A549 (cell line): ENCODE results near the gene GRAMD1A. TPM values are rescaled to one million over a fixed set of nuclear protein-coding genes. Genes with fewer than 3 reads are reported as not detected.

Experiments
- ATAC-seq, 2 experiments: fragments of 200-7000 bp in 1 of 2; fragments of >200 bp in 1 of 2; cut with Nextera tagmentation in 1 of 2; cut with Tn5 transposase in 1 of 2; 3 replicates each; pipeline versions ENCODE4 v1.8.0 to v1.9.1; 2018 to 2020; ENCODE audit warnings: mild to moderate bottlenecking in 1 of 2, moderate library complexity in 1 of 2
- CTCF ChIA-PET: fragments of 300-600 bp; sonication (Branson Sonifier 250); formaldehyde crosslinking; extraction: SDS; loops from one replicate; lab custom pipeline; 2021; ENCODE audit warnings: antibody characterized with exemption, inconsistent platforms; lab: Yijun Ruan, JAX
- POLR2A ChIA-PET: fragments of 350-600 bp; formaldehyde crosslinking; extraction: SDS; loops from one replicate; lab custom pipeline; 2021; ENCODE audit warnings: antibody characterized with exemption, inconsistent platforms; lab: Yijun Ruan, JAX
- DNase-seq, 2 experiments: peaks; one replicate each; pipeline versions ENCODE4 v3.0.0 to v3.0.0-alpha.2; 2011 to 2016; ENCODE audit warnings: low read depth in 1 of 2, low spot score in 1 of 2
- FAIRE-seq: peaks from 2 replicates; lab custom pipeline; 2011; peaks lifted over from hg19 to GRCh38; lab: Jason Lieb, UNC
- H3K27ac ChIP-seq, 2 experiments: fragments of >200 bp; sonication (Bioruptor Twin); formaldehyde crosslinking; 3 replicates each; pipeline ENCODE4 v1.5.1; 2016 to 2017
- H3K4me1 ChIP-seq: fragments of >200 bp; sonication (Bioruptor Twin); formaldehyde crosslinking; 3 replicates; pipeline ENCODE4 v1.6.1; 2016
- H3K4me2 ChIP-seq: fragments of >200 bp; sonication (Bioruptor Twin); formaldehyde crosslinking; 3 replicates; pipeline ENCODE4 v1.6.1; 2016
- H3K4me3 ChIP-seq: fragments of >200 bp; sonication (Bioruptor Twin); formaldehyde crosslinking; 3 replicates; pipeline ENCODE4 v1.5.1; 2016
- H3K9me3 ChIP-seq: fragments of >200 bp; sonication (Bioruptor Twin); formaldehyde crosslinking; 3 replicates; pipeline ENCODE4 v1.6.1; 2016
- CBX8 ChIP-seq: fragments of 200-600 bp; sonication (generic); IDR thresholded peaks from 2 replicates; pipeline ENCODE4 v1.6.1; 2016
- CEBPB ChIP-seq, 2 experiments: fragments of >200 bp in 1 of 2; sonication (Bioruptor Twin) in 1 of 2; formaldehyde crosslinking in 1 of 2; IDR thresholded peaks; 2 replicates each; pipeline ENCODE4 v1.6.1; 2012 to 2016
- CHD2 ChIP-seq: fragments of 150-350 bp; IDR thresholded peaks from 2 replicates; pipeline ENCODE4 v1.6.1; 2014; ENCODE audit warnings: low read length; ENCODE audit not compliant: partially characterized antibody
- CTCF ChIP-seq: fragments of >200 bp; sonication (Bioruptor Twin); formaldehyde crosslinking; IDR thresholded peaks from 3 replicates; pipeline ENCODE4 v1.5.1; 2016
- EHMT2 ChIP-seq: fragments of 200-600 bp; sonication (generic); IDR thresholded peaks from 2 replicates; pipeline ENCODE4 v1.6.1; 2016; ENCODE audit warnings: antibody characterized with exemption, low read depth, mild to moderate bottlenecking, moderate library complexity
- FOXS1 ChIP-seq: fragments of 250-450 bp; sonication (Bioruptor Pico); IDR thresholded peaks from 2 replicates; pipeline ENCODE4 v1.5.0; 2020; ENCODE audit warnings: mild to moderate bottlenecking, moderate library complexity
- GATA3 ChIP-seq: IDR thresholded peaks from 2 replicates; pipeline ENCODE4 v1.6.1; 2012; ENCODE audit warnings: borderline replicate concordance
- HDAC2 ChIP-seq: fragments of 200-600 bp; sonication (generic); IDR thresholded peaks from 2 replicates; pipeline ENCODE4 v1.6.1; 2016
- HEYL ChIP-seq: fragments of 250-450 bp; sonication (Bioruptor Pico); IDR thresholded peaks from 2 replicates; pipeline ENCODE4 v1.8.0; 2021; ENCODE audit warnings: mild to moderate bottlenecking, moderate library complexity
- JUNB ChIP-seq: fragments of >200 bp; sonication (Bioruptor Twin); formaldehyde crosslinking; IDR thresholded peaks from 2 replicates; pipeline ENCODE4 v1.6.1; 2016
- MYC ChIP-seq: IDR thresholded peaks from 2 replicates; pipeline ENCODE4 v1.6.1; 2012; ENCODE audit warnings: mild to moderate bottlenecking, inconsistent platforms, low read length, improper control_type of control experiment, borderline replicate concordance
- PHF8 ChIP-seq: fragments of 200-600 bp; sonication (generic); IDR thresholded peaks from 2 replicates; pipeline ENCODE4 v1.6.1; 2016; ENCODE audit warnings: low read depth, mild to moderate bottlenecking, antibody characterized with exemption, moderate library complexity, borderline replicate concordance
- REST ChIP-seq: fragments of 200-600 bp; sonication (generic); IDR thresholded peaks from 2 replicates; pipeline ENCODE4 v1.6.1; 2016; ENCODE audit warnings: antibody characterized with exemption, mild to moderate bottlenecking, moderate library complexity
- ZFP36 ChIP-seq: fragments of 450-650 bp; IDR thresholded peaks from 2 replicates; pipeline ENCODE4 v1.6.1; 2014; ENCODE audit warnings: borderline replicate concordance; ENCODE audit not compliant: partially characterized antibody
- ZNF302 ChIP-seq: fragments of 250-450 bp; sonication (Bioruptor Pico); IDR thresholded peaks from 2 replicates; pipeline ENCODE4 v1.9.0; 2021; ENCODE audit warnings: inconsistent platforms, mild to moderate bottlenecking, moderate library complexity
- WGBS: methylation state at CpG from one replicate; pipeline ENCODE4 v1.1.6; 2017; ENCODE audit errors: missing lambda C conversion rate; 5-methylcytosine and 5-hydroxymethylcytosine counted together
- polyA plus RNA-seq, 4 experiments: library from polyadenylated mRNA; depleted of rRNA in 3 of 4; stranded (reverse); fragments of >200 nt; fragmentation: RNase III in 1 of 4; extraction: RNeasy Plus Mini Kit Qiagen cat#74134 plus additional on column Dnase treatment in 1 of 4; gene quantifications; 2 replicates in 3 of 4; 3 replicates in 1 of 4; pipeline ENCODE4 v1.2.3, GENCODE V29; 2011 to 2017
- TF ChIP-seq, protein P1 (sequence below): fragments of 250-450 bp; sonication (Bioruptor Pico); IDR thresholded peaks from 2 replicates; pipeline ENCODE4 v1.5.0; 2020; ENCODE audit warnings: low read depth, mild to moderate bottlenecking, moderate library complexity
- TF ChIP-seq, protein P2 (sequence below): fragments of 250-450 bp; sonication (Bioruptor Pico); IDR thresholded peaks from 2 replicates; pipeline ENCODE4 v1.5.0; 2021; ENCODE audit warnings: mild to moderate bottlenecking, moderate library complexity, borderline replicate concordance

GRAMD1A gene
- polyA plus RNA-seq, 2 of the 4 experiments (the other 2 are of a cell fraction), result 128 to 184 TPM

- TF ChIP-seq REST (no peak), MYC (no peak), PHF8 (no peak), ZNF302 (CRISPR knock-in tag) (no peak), FOXS1 (no peak), HDAC2 (no peak)
- TF ChIP-seq, all 56 proteins: peak for 0
Measured at GRCh38 chr19:35073516-35073915, 73.4 kb downstream of the GRAMD1A start (continued).

- POLR2A ChIA-PET, result no interaction called here
- WGBS, result 12% methylated on average over 8 of the region's 8 CpGs
- DNase-seq (no peak), ATAC-seq (peak in 1 of 2 experiments; percentile 3; a peak in 1 of 6 replicates), FAIRE-seq (no peak)
- Histone ChIP-seq H3K4me3 (no peak overlapping the region), H3K4me1 (no peaks in the 10 kb centered on the region), H3K27ac (no peak overlapping the region), H3K9me3 (peaks cover 22% of the 10 kb centered on the region), H3K4me2 (no peak overlapping the region)
- CTCF ChIA-PET, result interaction anchor here (0.7 to 2.9 kb wide), 7 partner anchors 10 to 41 kb away, joined by 3 to 13 read pairs (median 5); no protein-coding TSS in a partner anchor
- TF ChIP-seq CHD2, result no peak
- TF ChIP-seq CEBPB (IDR thresholded peaks at IDR 0.05), result no peak
- no peak for TF ChIP-seq GATA3
- TF ChIP-seq, protein P1, sequence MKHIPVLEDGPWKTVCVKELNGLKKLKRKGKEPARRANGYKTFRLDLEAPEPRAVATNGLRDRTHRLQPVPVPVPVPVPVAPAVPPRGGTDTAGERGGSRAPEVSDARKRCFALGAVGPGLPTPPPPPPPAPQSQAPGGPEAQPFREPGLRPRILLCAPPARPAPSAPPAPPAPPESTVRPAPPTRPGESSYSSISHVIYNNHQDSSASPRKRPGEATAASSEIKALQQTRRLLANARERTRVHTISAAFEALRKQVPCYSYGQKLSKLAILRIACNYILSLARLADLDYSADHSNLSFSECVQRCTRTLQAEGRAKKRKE, result no peak
- no peak for TF ChIP-seq ZFP36
- no peak for TF ChIP-seq EHMT2
- no peak for TF ChIP-seq JUNB
- TF ChIP-seq HEYL (CRISPR knock-in tag), result no peak
- TF ChIP-seq CTCF, result no peak
- TF ChIP-seq, protein P2, sequence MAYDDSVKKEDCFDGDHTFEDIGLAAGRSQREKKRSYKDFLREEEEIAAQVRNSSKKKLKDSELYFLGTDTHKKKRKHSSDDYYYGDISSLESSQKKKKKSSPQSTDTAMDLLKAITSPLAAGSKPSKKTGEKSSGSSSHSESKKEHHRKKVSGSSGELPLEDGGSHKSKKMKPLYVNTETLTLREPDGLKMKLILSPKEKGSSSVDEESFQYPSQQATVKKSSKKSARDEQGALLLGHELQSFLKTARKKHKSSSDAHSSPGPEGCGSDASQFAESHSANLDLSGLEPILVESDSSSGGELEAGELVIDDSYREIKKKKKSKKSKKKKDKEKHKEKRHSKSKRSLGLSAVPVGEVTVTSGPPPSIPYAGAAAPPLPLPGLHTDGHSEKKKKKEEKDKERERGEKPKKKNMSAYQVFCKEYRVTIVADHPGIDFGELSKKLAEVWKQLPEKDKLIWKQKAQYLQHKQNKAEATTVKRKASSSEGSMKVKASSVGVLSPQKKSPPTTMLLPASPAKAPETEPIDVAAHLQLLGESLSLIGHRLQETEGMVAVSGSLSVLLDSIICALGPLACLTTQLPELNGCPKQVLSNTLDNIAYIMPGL (CRISPR knock-in tag), result no peak
- no peak for TF ChIP-seq REST
- no peak for TF ChIP-seq CBX8
Measured at GRCh38 chr19:35073941-35074340, 73.8 kb downstream of the GRAMD1A start.
